Measurements from ENCODE around the gene PEMT. TPM values are rescaled to one million over a fixed set of nuclear protein-coding genes. Genes with fewer than 3 reads are reported as not detected.
A peak's percentile ranks its signal among the peaks of the same experiment; 100 is the strongest.

Gene PEMT
- total RNA-seq, 1 donor from 2014 or later: 24.0 TPM

GRCh38 chr17:17496189-17497064 is 95.1 kb downstream of the PEMT start, which contains the start of gene RASD1:
TSS of gene RASD1 (minus strand) at chr17:17496395. CDS start at chr17:17496181, 214 bp downstream.
- H3K27ac Mint-ChIP-seq (ENCODE audit: unreplicated experiment): peak within 1 kb of the TSS; percentile 100
- TF ChIP-seq CTCF (IDR thresholded peaks at IDR 0.05; ENCODE audit: partially characterized antibody, unreplicated experiment): peak; percentile 98
- DNase-seq: peak; percentile 95
- H3K27me3 Mint-ChIP-seq (ENCODE audit: unreplicated experiment): peaks cover 34% of the 10 kb centered on the region
- H3K9me3 Mint-ChIP-seq (ENCODE audit: unreplicated experiment): peaks cover 33% of the 10 kb centered on the region
- H3K4me3 Mint-ChIP-seq (ENCODE audit: unreplicated experiment): peak within 1 kb of the TSS; percentile 100
- H3K36me3 Mint-ChIP-seq (ENCODE audit: unreplicated experiment): peaks cover 4% of the 10 kb centered on the region
- peaks cover 32% of the 10 kb centered on the region for H3K4me1 Mint-ChIP-seq (ENCODE audit: low read depth, unreplicated experiment)

GRCh38 chr17:17495536-17496188 is 95.8 kb downstream of the PEMT start:
- no peak for TF ChIP-seq CTCF (IDR thresholded peaks at IDR 0.05; ENCODE audit: partially characterized antibody, unreplicated experiment)
- peak overlapping the region; percentile 100 for H3K4me3 Mint-ChIP-seq (ENCODE audit: unreplicated experiment)
- peaks cover 39% of the 10 kb centered on the region for H3K9me3 Mint-ChIP-seq (ENCODE audit: unreplicated experiment)
- peaks cover 40% of the 10 kb centered on the region for H3K27me3 Mint-ChIP-seq (ENCODE audit: unreplicated experiment)
- peaks cover 38% of the 10 kb centered on the region for H3K4me1 Mint-ChIP-seq (ENCODE audit: low read depth, unreplicated experiment)
- peak overlapping the region; percentile 100 for H3K27ac Mint-ChIP-seq (ENCODE audit: unreplicated experiment)
- peaks cover 4% of the 10 kb centered on the region for H3K36me3 Mint-ChIP-seq (ENCODE audit: unreplicated experiment)
- no peak for DNase-seq

GRCh38 chr17:17494870-17495535 is 96.5 kb downstream of the PEMT start:
- Mint-ChIP-seq H3K4me1 (ENCODE audit: low read depth, unreplicated experiment) (peaks cover 42% of the 10 kb centered on the region), H3K4me3 (ENCODE audit: unreplicated experiment) (peak overlapping the region; percentile 100), H3K9me3 (ENCODE audit: unreplicated experiment) (peaks cover 36% of the 10 kb centered on the region), H3K36me3 (ENCODE audit: unreplicated experiment) (peaks cover 4% of the 10 kb centered on the region), H3K27me3 (ENCODE audit: unreplicated experiment) (peaks cover 40% of the 10 kb centered on the region), H3K27ac (ENCODE audit: unreplicated experiment) (peak overlapping the region; percentile 100)
- peak; percentile 18 for TF ChIP-seq CTCF (IDR thresholded peaks at IDR 0.05; ENCODE audit: partially characterized antibody, unreplicated experiment)
- DNase-seq: peak; percentile 70

GRCh38 chr17:17494499-17494869 is 97.0 kb downstream of the PEMT start:
- peaks cover 36% of the 10 kb centered on the region for H3K9me3 Mint-ChIP-seq (ENCODE audit: unreplicated experiment)
- no peak for DNase-seq
- peaks cover 40% of the 10 kb centered on the region for H3K27me3 Mint-ChIP-seq (ENCODE audit: unreplicated experiment)
- H3K36me3 Mint-ChIP-seq (ENCODE audit: unreplicated experiment): peaks cover 4% of the 10 kb centered on the region
- H3K27ac Mint-ChIP-seq (ENCODE audit: unreplicated experiment): peak overlapping the region; percentile 93
- peak overlapping the region; percentile 100 for H3K4me3 Mint-ChIP-seq (ENCODE audit: unreplicated experiment)
- H3K4me1 Mint-ChIP-seq (ENCODE audit: low read depth, unreplicated experiment): peaks cover 47% of the 10 kb centered on the region
- no peak for TF ChIP-seq CTCF (IDR thresholded peaks at IDR 0.05; ENCODE audit: partially characterized antibody, unreplicated experiment)

Data from glutamatergic neuron (in vitro differentiated cells).